NCI-H1694 treated with DMSO at 0.1 percent for 48 hours (cell line): Measurements from ENCODE around the gene STX1A.
A peak's percentile ranks its signal among the peaks of the same experiment; 100 is the strongest.

Experiments
- DNase-seq: peaks from one replicate; lab custom pipeline; 2025; lab: John Stamatoyannopoulos, UW

Gene STX1A

GRCh38 chr7:73718905-73719805 lies at the start of gene STX1A:
TSS of gene STX1A (minus strand) at chr7:73719669. CDS start at chr7:73719631, 38 bp downstream.
- DNase-seq: peak; percentile 40

- DNase-seq: no peak
Measured at GRCh38 chr7:73768641-73769480, 49.4 kb upstream of the STX1A start.

- no peak for DNase-seq
Measured at GRCh38 chr7:73766556-73767229, 47.2 kb upstream of the STX1A start.

- DNase-seq: no peak
Measured at GRCh38 chr7:73762659-73762999, 43.2 kb upstream of the STX1A start.

GRCh38 chr7:73761854-73762658 lies 42.6 kb upstream of the STX1A start:
- DNase-seq: no peak

- DNase-seq: no peak
Measured at GRCh38 chr7:73758581-73759138, 39.2 kb upstream of the STX1A start.

- no peak for DNase-seq
Measured at GRCh38 chr7:73749931-73750776, 30.7 kb upstream of the STX1A start.

- DNase-seq: peak; percentile 60
Measured at GRCh38 chr7:73746378-73746777, 26.9 kb upstream of the STX1A start.

GRCh38 chr7:73742753-73743641 lies 23.5 kb upstream of the STX1A start:
- no peak for DNase-seq

- DNase-seq: no peak
Measured at GRCh38 chr7:73742338-73742752, 22.9 kb upstream of the STX1A start.

- DNase-seq: no peak
Measured at GRCh38 chr7:73741600-73741999, 22.1 kb upstream of the STX1A start.

GRCh38 chr7:73740771-73741170 lies 21.3 kb upstream of the STX1A start:
- DNase-seq: no peak

- DNase-seq: no peak
Measured at GRCh38 chr7:73740212-73740611, 20.7 kb upstream of the STX1A start.

GRCh38 chr7:73739387-73739767 lies 19.9 kb upstream of the STX1A start:
- DNase-seq: no peak

- peak; percentile 89 for DNase-seq
Measured at GRCh38 chr7:73738612-73739386, 19.3 kb upstream of the STX1A start, which contains the start of gene ABHD11. TSS of gene ABHD11 (minus strand) at chr7:73738802. CDS start at chr7:73738770, 32 bp downstream.

- DNase-seq: no peak
Measured at GRCh38 chr7:73738220-73738611, 18.7 kb upstream of the STX1A start.

- no peak for DNase-seq
Measured at GRCh38 chr7:73737491-73738219, 18.2 kb upstream of the STX1A start.

GRCh38 chr7:73736885-73737284 lies 17.4 kb upstream of the STX1A start:
- DNase-seq: no peak
